Lower leg skin (tissue), 3 donors: ENCODE results near the gene NHERF2.

ENCODE experiments used
- CTCF ChIP-seq, 3 donors: fragments of 450-650 bp; IDR thresholded peaks; one replicate each; pipeline ENCODE4 v1.5.1; 2016; ENCODE audit warnings: antibody characterized with exemption in 3 of 3, mild to moderate bottlenecking in 3 of 3, moderate library complexity in 2 of 3
- POLR2A ChIP-seq, 2 donors: fragments of 450-650 bp; IDR thresholded peaks; one replicate each; pipeline ENCODE4 v1.6.1; 2016 to 2017; ENCODE audit warnings: antibody characterized with exemption in 2 of 2, mild to moderate bottlenecking in 1 of 2, moderate library complexity in 1 of 2

GRCh38 chr16:1987198-1987597 is 39.5 kb upstream of the NHERF2 start:
- TF ChIP-seq CTCF (IDR thresholded peaks at IDR 0.05) = no peak
- TF ChIP-seq POLR2A (IDR thresholded peaks at IDR 0.05) = no peak
